OCI-LY7 (cell line): ENCODE data around the gene IFT80. TPM values are rescaled to one million over a fixed set of nuclear protein-coding genes. Genes with fewer than 3 reads are reported as not detected.

Experiments
- BruUV-seq: library from RNA; stranded (reverse); fragments of 400-500 nt; replicated peaks from 2 replicates; lab custom pipeline; 2021; lab: Mats Ljungman, UMichigan
- CTCF ChIA-PET: fragments of 300-600 bp; sonication (Branson Sonifier 250); formaldehyde crosslinking; loops from one replicate; lab custom pipeline; 2022; ENCODE audit warnings: antibody characterized with exemption; ENCODE audit not compliant: unreplicated experiment; lab: Charles Lee
- POLR2A ChIA-PET: fragments of 300-600 bp; sonication (Branson Sonifier 250); formaldehyde crosslinking; loops from one replicate; lab custom pipeline; 2022; ENCODE audit warnings: antibody characterized with exemption; lab: Charles Lee
- DNase-seq: peaks from one replicate; pipeline ENCODE4 v3.0.0-alpha.2; 2015; ENCODE audit warnings: low spot score
- H2AFZ ChIP-seq: fragments of 200-600 bp; sonication (generic), shearing (Covaris generic); 2 replicates; pipeline ENCODE4 v1.6.1; 2014; ENCODE audit warnings: mild to moderate bottlenecking, antibody characterized with exemption, low read length, moderate library complexity
- H3K27ac ChIP-seq: fragments of 200-600 bp; sonication (generic); 2 replicates; pipeline ENCODE4 v1.5.1; 2014; ENCODE audit warnings: mixed run types, low read depth, mild to moderate bottlenecking, moderate library complexity, low read length, inconsistent platforms; ENCODE audit not compliant: poor library complexity, severe bottlenecking
- H3K36me3 ChIP-seq: fragments of 200-600 bp; sonication (generic); 2 replicates; pipeline ENCODE4 v1.6.1; 2014; ENCODE audit warnings: mild to moderate bottlenecking, antibody characterized with exemption, low read length, moderate library complexity, mixed read lengths; ENCODE audit not compliant: insufficient read depth
- H3K4me1 ChIP-seq: fragments of 200-600 bp; sonication (generic); 2 replicates; pipeline ENCODE4 v1.5.1; 2014; ENCODE audit warnings: mild to moderate bottlenecking, low read length; ENCODE audit not compliant: insufficient read depth, poor library complexity, severe bottlenecking
- H3K4me2 ChIP-seq: fragments of 200-600 bp; sonication (generic); 2 replicates; pipeline ENCODE4 v1.6.1; 2014; ENCODE audit warnings: mild to moderate bottlenecking, low read length
- H3K4me3 ChIP-seq: fragments of 200-600 bp; sonication (generic); 2 replicates; pipeline ENCODE4 v1.5.1; 2014; ENCODE audit warnings: mild to moderate bottlenecking, low read depth, low read length; ENCODE audit not compliant: poor library complexity, severe bottlenecking
- H3K79me2 ChIP-seq: fragments of 200-600 bp; sonication (generic); 2 replicates; pipeline ENCODE4 v1.6.1; 2016; ENCODE audit warnings: low read depth, mild to moderate bottlenecking, low read length, moderate library complexity, mixed read lengths; ENCODE audit not compliant: insufficient read depth
- H3K9me2 ChIP-seq: fragments of 200-600 bp; sonication (generic); 2 replicates; pipeline ENCODE4 v1.6.1; 2016; ENCODE audit warnings: mild to moderate bottlenecking, low read length, mixed read lengths; ENCODE audit not compliant: insufficient read depth
- H3K9me3 ChIP-seq: fragments of 200-600 bp; sonication (generic); 2 replicates; pipeline ENCODE4 v1.6.1; 2014; ENCODE audit warnings: mild to moderate bottlenecking, mixed run types, low read length, mixed read lengths
- H4K20me1 ChIP-seq: fragments of 200-600 bp; sonication (generic); 2 replicates; pipeline ENCODE4 v1.6.1; 2014; ENCODE audit warnings: mild to moderate bottlenecking, antibody characterized with exemption, low read length, moderate library complexity, mixed read lengths; ENCODE audit not compliant: insufficient read depth
- EZH2phosphoT487 ChIP-seq: fragments of 200-600 bp; sonication (generic); IDR thresholded peaks from 2 replicates; pipeline ENCODE4 v1.6.1; 2018; ENCODE audit warnings: low read depth, borderline replicate concordance, mild to moderate bottlenecking, mixed run types, antibody characterized with exemption, low read length, moderate library complexity, mixed read lengths
- intact Hi-C: fragments of 100-400 bp; cut with micrococcal nuclease; formaldehyde crosslinking; loops from one replicate; pipeline ENCODE4 v1.10.0; 2022; ENCODE audit not compliant: unreplicated experiment
- total RNA-seq, 2 experiments: library from RNA; depleted of rRNA in 1 of 2; stranded (reverse); fragments of >200 nt in 1 of 2; shearing (Covaris generic) in 1 of 2; gene quantifications; 2 replicates each; pipeline ENCODE4 v1.2.3, GENCODE V29; 2014 to 2022
- TF ChIP-seq, protein P1 (sequence below): fragments of 200-600 bp; sonication (generic); conservative IDR thresholded peaks from 2 replicates; pipeline ENCODE4 v1.5.1; 2014; ENCODE audit warnings: mild to moderate bottlenecking, antibody characterized with exemption, low read length, moderate library complexity, mixed read lengths

Gene IFT80
- total RNA-seq, 2 experiments from 2014 or later, result 33.5 to 49.5 TPM

- Histone ChIP-seq H2AFZ (no peak overlapping the region), H3K9me3 (no peaks in the 10 kb centered on the region), H3K4me1 (no peaks in the 10 kb centered on the region), H3K4me2 (no peak overlapping the region), H3K79me2 (no peaks in the 10 kb centered on the region), H3K36me3 (no peaks in the 10 kb centered on the region), H3K9me2 (no peaks in the 10 kb centered on the region), H3K4me3 (no peak overlapping the region), H3K27ac (no peak overlapping the region), H4K20me1 (no peaks in the 10 kb centered on the region)
- intact Hi-C loops, result no loop called here
- BruUV-seq, result no TSS peak
- TF ChIP-seq EZH2phosphoT487, result no peak
- TF ChIP-seq, protein P1, sequence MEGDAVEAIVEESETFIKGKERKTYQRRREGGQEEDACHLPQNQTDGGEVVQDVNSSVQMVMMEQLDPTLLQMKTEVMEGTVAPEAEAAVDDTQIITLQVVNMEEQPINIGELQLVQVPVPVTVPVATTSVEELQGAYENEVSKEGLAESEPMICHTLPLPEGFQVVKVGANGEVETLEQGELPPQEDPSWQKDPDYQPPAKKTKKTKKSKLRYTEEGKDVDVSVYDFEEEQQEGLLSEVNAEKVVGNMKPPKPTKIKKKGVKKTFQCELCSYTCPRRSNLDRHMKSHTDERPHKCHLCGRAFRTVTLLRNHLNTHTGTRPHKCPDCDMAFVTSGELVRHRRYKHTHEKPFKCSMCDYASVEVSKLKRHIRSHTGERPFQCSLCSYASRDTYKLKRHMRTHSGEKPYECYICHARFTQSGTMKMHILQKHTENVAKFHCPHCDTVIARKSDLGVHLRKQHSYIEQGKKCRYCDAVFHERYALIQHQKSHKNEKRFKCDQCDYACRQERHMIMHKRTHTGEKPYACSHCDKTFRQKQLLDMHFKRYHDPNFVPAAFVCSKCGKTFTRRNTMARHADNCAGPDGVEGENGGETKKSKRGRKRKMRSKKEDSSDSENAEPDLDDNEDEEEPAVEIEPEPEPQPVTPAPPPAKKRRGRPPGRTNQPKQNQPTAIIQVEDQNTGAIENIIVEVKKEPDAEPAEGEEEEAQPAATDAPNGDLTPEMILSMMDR, result no peak
- ChIA-PET CTCF (no interaction called here), POLR2A (no interaction called here)
- no peak for DNase-seq
Observed at GRCh38 chr3:160232014-160232413, 167.0 kb downstream of the IFT80 start.

DNA sequence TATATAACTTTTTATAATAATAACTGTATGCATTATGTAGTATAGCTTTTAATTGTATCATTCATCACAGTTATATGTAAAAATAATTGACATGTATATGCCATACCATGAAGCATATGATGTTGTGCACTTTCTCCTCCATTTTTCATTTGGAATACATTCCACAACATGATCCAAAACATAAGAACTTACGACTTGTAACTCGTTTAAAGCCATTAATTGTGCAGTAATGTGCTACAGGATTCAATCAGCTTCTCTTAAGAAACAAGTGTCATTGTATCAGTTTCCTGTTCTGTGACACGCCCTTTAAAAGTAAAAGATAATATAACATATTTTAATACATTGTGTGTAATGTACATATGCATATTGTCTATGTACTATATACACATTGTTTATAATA is 171.6 kb downstream of the IFT80 start:
- no peaks in the 10 kb centered on the region for H3K9me2 ChIP-seq
- no TSS peak for BruUV-seq
- H3K27ac ChIP-seq, result no peak overlapping the region
- H3K4me3 ChIP-seq, result no peak overlapping the region
- POLR2A ChIA-PET, result interaction anchor here (0.7 kb wide), 1 partner anchor 8 kb away, joined by 3 read pairs; no protein-coding TSS in a partner anchor
- H3K36me3 ChIP-seq, result no peaks in the 10 kb centered on the region
- H3K79me2 ChIP-seq, result no peaks in the 10 kb centered on the region
- no peak overlapping the region for H2AFZ ChIP-seq
- H3K4me1 ChIP-seq, result no peaks in the 10 kb centered on the region
- CTCF ChIA-PET, result no interaction called here
- no peaks in the 10 kb centered on the region for H4K20me1 ChIP-seq
- DNase-seq, result no peak
- TF ChIP-seq, protein P1, result no peak
- TF ChIP-seq EZH2phosphoT487, result no peak
- intact Hi-C loops, result no loop called here
- H3K9me3 ChIP-seq, result no peaks in the 10 kb centered on the region
- no peak overlapping the region for H3K4me2 ChIP-seq

DNA sequence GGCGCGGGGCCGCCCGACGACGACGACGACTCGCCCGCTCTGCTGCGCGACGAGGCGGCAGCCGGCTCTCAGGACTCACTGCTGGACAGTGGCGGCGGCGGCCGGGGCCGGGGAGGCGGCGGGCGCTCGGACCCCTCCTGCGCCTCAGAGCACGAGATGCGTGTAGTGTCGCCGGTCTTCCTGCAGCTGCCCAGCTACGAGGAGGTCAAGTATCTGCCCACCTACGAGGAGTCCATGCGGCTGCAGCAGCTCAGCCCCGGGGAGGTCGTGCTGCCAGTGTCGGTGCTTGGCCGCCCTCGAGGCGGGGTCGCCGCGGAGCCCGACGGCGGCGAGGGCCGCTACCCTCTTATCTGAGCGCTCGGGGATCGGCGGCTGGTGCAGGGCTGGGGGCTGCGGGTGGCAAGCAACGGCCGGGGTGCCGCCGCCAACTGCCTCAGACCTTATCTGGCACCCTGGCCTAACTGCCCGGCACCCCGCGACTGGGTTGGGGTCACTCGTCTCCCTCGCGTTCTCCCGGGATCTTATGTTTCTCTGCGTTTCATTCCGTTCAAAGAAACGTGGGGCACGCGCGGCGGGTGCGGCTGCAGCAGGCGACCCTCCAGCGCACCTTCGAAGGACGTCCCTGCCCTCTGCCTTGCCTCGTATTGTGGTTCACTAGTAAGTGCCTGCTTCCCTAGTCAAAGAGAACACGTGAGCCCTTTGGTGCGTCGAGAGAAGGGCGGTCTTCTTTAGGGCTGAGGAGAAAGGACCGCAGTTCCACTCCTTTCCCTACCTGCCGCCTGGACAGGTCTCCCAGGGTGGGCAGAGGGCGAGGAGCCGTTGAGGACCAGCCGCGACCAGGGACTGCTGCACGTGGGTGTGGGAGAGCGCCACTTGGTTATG is 172.8 kb downstream of the IFT80 start:
- no TSS peak for BruUV-seq
- POLR2A ChIA-PET, result no interaction called here

More for the DNA sequence above, 172.8 kb downstream of the IFT80 start:
- Histone ChIP-seq H3K4me3 (peak overlapping the region; percentile 54), H3K4me1 (no peaks in the 10 kb centered on the region), H3K27ac (no peak overlapping the region), H3K9me3 (no peaks in the 10 kb centered on the region), H4K20me1 (no peaks in the 10 kb centered on the region), H3K36me3 (no peaks in the 10 kb centered on the region), H3K79me2 (no peaks in the 10 kb centered on the region), H3K4me2 (peak overlapping the region; percentile 81; the same call in 1 of the 2 replicates), H2AFZ (no peak overlapping the region), H3K9me2 (no peaks in the 10 kb centered on the region)
- TF ChIP-seq, protein P1, result no peak
- no peak for TF ChIP-seq EZH2phosphoT487
- intact Hi-C loops, result no loop called here
- no peak for DNase-seq
- CTCF ChIA-PET, result no interaction called here
